ENCODE measurements around the gene SLC12A2. TPM values are rescaled to one million over a fixed set of nuclear protein-coding genes. Genes with fewer than 3 reads are reported as not detected.

The SLC12A2 gene
- total and polyA plus RNA-seq, 11 donors = 2.8 to 24.1 (median 14.8) TPM

DNA sequence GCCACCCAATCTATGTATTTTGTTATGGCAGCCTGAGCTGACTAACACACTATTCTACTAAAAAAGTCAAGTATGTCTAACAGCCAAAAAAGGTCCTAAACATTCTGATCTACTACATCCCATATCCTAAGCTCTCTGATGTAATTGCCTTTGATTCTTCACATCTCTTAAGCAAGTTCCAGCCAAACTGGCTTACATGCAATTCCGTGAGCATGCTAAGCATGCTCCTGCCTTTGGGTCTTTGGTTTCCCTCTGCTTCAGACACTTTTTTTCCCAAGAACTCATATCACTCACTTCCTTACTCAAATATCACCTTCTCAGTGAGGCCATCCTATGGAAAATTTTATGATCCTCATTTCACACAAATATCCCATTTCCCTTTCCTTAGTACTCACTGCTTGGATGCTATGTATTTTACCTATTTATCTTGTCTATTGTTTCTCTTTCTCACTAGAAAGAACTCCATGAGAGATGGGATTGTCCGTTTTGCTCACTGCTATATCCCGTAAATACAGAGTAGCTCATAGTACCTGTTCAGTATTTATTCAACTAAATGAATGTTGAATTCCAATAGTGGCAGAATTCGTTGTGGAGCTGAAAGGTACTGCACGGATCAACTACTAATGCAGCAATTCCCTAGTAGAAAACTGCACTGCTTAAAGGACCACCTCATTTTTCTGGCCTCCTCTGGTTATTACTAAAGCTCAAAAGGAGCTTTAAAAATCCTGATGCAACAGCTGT, 2.3 kb upstream of the SLC12A2 start:
- intact Hi-C loops (cut with DNase I) = loop anchor here in 9 of 10 donors (5.0 to 10.0 kb wide), 10 partner anchors 104 to 326 kb away; no protein-coding TSS in a partner anchor
- 69 to 75% (median 72%) methylated on average over 5 of the region's 5 CpGs for WGBS, 4 donors
- no peak for DNase-seq
- no peak for ATAC-seq
- H3K27me3 ChIP-seq = no peaks in the 10 kb centered on the region
- peak overlapping the region in 7 of 12 donors; percentile 21 to 98 (median 97) for H3K27ac ChIP-seq
- H3K9me3 ChIP-seq = no peaks in the 10 kb centered on the region
- H3K4me3 ChIP-seq = peak overlapping the region in 9 of 12 donors; percentile 68 to 93 (median 90)
- H3K4me1 ChIP-seq = peaks cover 0 to 56% (median 39%) of the 10 kb centered on the region in 12 donors
- TF ChIP-seq POLR2A (IDR thresholded peaks at IDR 0.05) (no peak), CTCF (IDR thresholded peaks at IDR 0.05) (peak in 2 of 12 donors; percentile 10 to 27)
- peaks cover 0 to 7% (median 0%) of the 10 kb centered on the region in 9 donors for H3K36me3 ChIP-seq

DNA sequence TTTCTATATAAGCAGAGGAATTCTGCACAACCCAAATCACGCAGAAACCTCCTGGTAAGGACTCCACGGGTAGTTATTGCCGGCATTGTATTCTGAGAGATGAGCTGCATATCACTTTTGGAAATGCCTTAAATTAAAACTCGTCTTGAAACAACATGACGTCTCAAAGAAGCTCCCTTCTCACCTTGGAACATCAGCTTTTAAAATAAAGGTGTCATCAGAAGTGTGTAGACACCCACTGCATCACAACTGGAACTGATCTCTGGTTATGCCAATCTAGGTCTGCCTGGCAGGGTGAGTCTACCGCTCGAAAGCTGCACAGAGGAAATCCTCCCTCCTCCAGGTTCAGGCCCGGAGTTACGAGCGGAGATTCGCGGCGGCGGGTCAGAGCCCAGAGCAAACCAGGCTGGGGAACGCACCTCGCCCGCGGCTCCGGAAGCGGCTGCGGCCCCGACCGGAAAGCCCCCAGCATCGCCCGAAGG, 974 bp upstream of the SLC12A2 start:
- ATAC-seq = peak in 3 of 4 donors; percentile 27 to 38 (median 29)
- Histone ChIP-seq H3K27ac (peak overlapping the region; percentile 92 to 100 (median 97)), H3K4me1 (peaks cover 0 to 62% (median 47%) of the 10 kb centered on the region in 12 donors), H3K4me3 (peak overlapping the region; percentile 68 to 93 (median 90)), H3K9me3 (no peaks in the 10 kb centered on the region), H3K27me3 (no peaks in the 10 kb centered on the region), H3K36me3 (no peaks in the 10 kb centered on the region)
- 1% methylated on average over 10 to 25 of the region's 25 CpGs for WGBS, 4 donors
- DNase-seq = no peak
- intact Hi-C loops (cut with DNase I) = loop anchor here in 9 of 10 donors (1.0 to 10.0 kb wide), 13 partner anchors 105 to 328 kb away; no protein-coding TSS in a partner anchor
- peak in 1 of 2 donors; percentile 21 for TF ChIP-seq POLR2A (IDR thresholded peaks at IDR 0.05)
- TF ChIP-seq CTCF (IDR thresholded peaks at IDR 0.05) = no peak

DNA sequence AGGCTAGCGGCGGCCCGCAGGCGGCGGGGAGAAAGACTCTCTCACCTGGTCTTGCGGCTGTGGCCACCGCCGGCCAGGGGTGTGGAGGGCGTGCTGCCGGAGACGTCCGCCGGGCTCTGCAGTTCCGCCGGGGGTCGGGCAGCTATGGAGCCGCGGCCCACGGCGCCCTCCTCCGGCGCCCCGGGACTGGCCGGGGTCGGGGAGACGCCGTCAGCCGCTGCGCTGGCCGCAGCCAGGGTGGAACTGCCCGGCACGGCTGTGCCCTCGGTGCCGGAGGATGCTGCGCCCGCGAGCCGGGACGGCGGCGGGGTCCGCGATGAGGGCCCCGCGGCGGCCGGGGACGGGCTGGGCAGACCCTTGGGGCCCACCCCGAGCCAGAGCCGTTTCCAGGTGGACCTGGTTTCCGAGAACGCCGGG, 253 bp downstream of the SLC12A2 start:
- WGBS, 4 donors = 0 to 1% (median 0%) methylated on average over 6 to 53 of the region's 53 CpGs
- Histone ChIP-seq H3K9me3 (no peaks in the 10 kb centered on the region), H3K27me3 (no peaks in the 10 kb centered on the region), H3K27ac (peak overlapping the region; percentile 92 to 100 (median 97)), H3K36me3 (no peaks in the 10 kb centered on the region), H3K4me3 (peak overlapping the region; percentile 68 to 93 (median 90)), H3K4me1 (peaks cover 0 to 54% (median 45%) of the 10 kb centered on the region in 12 donors)
- DNase-seq (peak in 1 of 5 donors; percentile 86), ATAC-seq (peak in 3 of 4 donors; percentile 54 to 71 (median 59))
- TF ChIP-seq POLR2A (IDR thresholded peaks at IDR 0.05) (peak in 1 of 2 donors; percentile 65), CTCF (IDR thresholded peaks at IDR 0.05) (peak; percentile 10 to 64 (median 52))
- intact Hi-C loops (cut with DNase I) = loop anchor here in 9 of 10 donors (1.0 to 10.0 kb wide), 13 partner anchors 107 to 329 kb away; no protein-coding TSS in a partner anchor
